ENCODE data around the gene SGTB. TPM values are rescaled to one million over a fixed set of nuclear protein-coding genes. Genes with fewer than 3 reads are reported as not detected.

The SGTB gene
- total RNA-seq, 4 donors from 2014 or later, result 4.1 to 26.2 (median 13.5) TPM

GRCh38 chr5:65760504-65761275 lies 38.8 kb upstream of the SGTB start:
- Histone ChIP-seq H3K27me3 (no peaks in the 10 kb centered on the region), H3K27ac (no peak overlapping the region), H3K4me1 (no peaks in the 10 kb centered on the region), H3K4me3 (no peak overlapping the region), H3K9me3 (no peaks in the 10 kb centered on the region), H3K36me3 (no peaks in the 10 kb centered on the region)
- intact Hi-C loops (cut with DNase I; ENCODE audit: low total_unique reads), result no loop called here
- no peak for DNase-seq
- TF ChIP-seq CTCF (IDR thresholded peaks at IDR 0.05) (peak in 1 of 4 experiments; percentile 19), POLR2A (IDR thresholded peaks at IDR 0.05) (no peak)

GRCh38 chr5:65758546-65759144 lies 36.7 kb upstream of the SGTB start:
- Histone ChIP-seq H3K36me3 (no peaks in the 10 kb centered on the region), H3K27me3 (no peaks in the 10 kb centered on the region), H3K4me1 (no peaks in the 10 kb centered on the region), H3K4me3 (no peak overlapping the region), H3K9me3 (no peaks in the 10 kb centered on the region), H3K27ac (no peak overlapping the region)
- no peak for TF ChIP-seq CTCF (IDR thresholded peaks at IDR 0.05)
- TF ChIP-seq POLR2A (IDR thresholded peaks at IDR 0.05), result no peak
- intact Hi-C loops (cut with DNase I; ENCODE audit: low total_unique reads), result no loop called here
- DNase-seq, result no peak

GRCh38 chr5:65753189-65753588 lies 31.3 kb upstream of the SGTB start:
- Histone ChIP-seq H3K27me3 (no peaks in the 10 kb centered on the region), H3K4me3 (no peak overlapping the region), H3K4me1 (no peaks in the 10 kb centered on the region), H3K9me3 (no peaks in the 10 kb centered on the region), H3K27ac (no peak overlapping the region), H3K36me3 (no peaks in the 10 kb centered on the region)
- intact Hi-C loops (cut with DNase I; ENCODE audit: low total_unique reads), result no loop called here
- TF ChIP-seq CTCF (IDR thresholded peaks at IDR 0.05) (no peak), POLR2A (IDR thresholded peaks at IDR 0.05) (no peak)
- DNase-seq, result no peak

- TF ChIP-seq CTCF (IDR thresholded peaks at IDR 0.05) (no peak), POLR2A (IDR thresholded peaks at IDR 0.05) (no peak)
- H3K4me3 ChIP-seq, result no peak overlapping the region
- H3K36me3 ChIP-seq, result no peaks in the 10 kb centered on the region
- no peaks in the 10 kb centered on the region for H3K4me1 ChIP-seq
- intact Hi-C loops (cut with DNase I; ENCODE audit: low total_unique reads), result no loop called here
- no peaks in the 10 kb centered on the region for H3K27me3 ChIP-seq
- no peak for DNase-seq
- no peak overlapping the region for H3K27ac ChIP-seq
- H3K9me3 ChIP-seq, result no peaks in the 10 kb centered on the region
Observed at GRCh38 chr5:65750938-65751337, 29.0 kb upstream of the SGTB start.

GRCh38 chr5:65749956-65750355 lies 28.0 kb upstream of the SGTB start:
- Histone ChIP-seq H3K4me3 (no peak overlapping the region), H3K27me3 (no peaks in the 10 kb centered on the region), H3K36me3 (no peaks in the 10 kb centered on the region), H3K4me1 (no peaks in the 10 kb centered on the region), H3K27ac (no peak overlapping the region), H3K9me3 (no peaks in the 10 kb centered on the region)
- DNase-seq, result no peak
- TF ChIP-seq POLR2A (IDR thresholded peaks at IDR 0.05) (no peak), CTCF (IDR thresholded peaks at IDR 0.05) (no peak)
- intact Hi-C loops (cut with DNase I; ENCODE audit: low total_unique reads), result no loop called here
